NCI-H2081 (cell line): ENCODE measurements around the gene PARVB.

Source experiments
- DNase-seq, 2 experiments: peaks; one replicate each; lab custom pipeline; 2025; lab: John Stamatoyannopoulos, UW

The PARVB gene

GRCh38 chr22:44089717-44090570, 65.8 kb downstream of the PARVB start:
- DNase-seq: no peak

GRCh38 chr22:44090571-44090905, 66.4 kb downstream of the PARVB start:
- DNase-seq: no peak

- DNase-seq: no peak
Measured at GRCh38 chr22:44091021-44091721, 67.1 kb downstream of the PARVB start.

GRCh38 chr22:44091751-44092150, 67.6 kb downstream of the PARVB start:
- no peak for DNase-seq

- DNase-seq: no peak
Measured at GRCh38 chr22:44092636-44093220, 68.6 kb downstream of the PARVB start.

- no peak for DNase-seq
Measured at GRCh38 chr22:44093791-44094190, 69.7 kb downstream of the PARVB start.

GRCh38 chr22:44094751-44095302, 70.7 kb downstream of the PARVB start:
- DNase-seq: no peak

GRCh38 chr22:44096736-44097135, 72.6 kb downstream of the PARVB start:
- no peak for DNase-seq

GRCh38 chr22:44097263-44098020, 73.3 kb downstream of the PARVB start:
- no peak for DNase-seq

GRCh38 chr22:44098021-44098739, 74.1 kb downstream of the PARVB start:
- no peak for DNase-seq

GRCh38 chr22:44098966-44099530, 74.9 kb downstream of the PARVB start:
- DNase-seq: no peak

- no peak for DNase-seq
Measured at GRCh38 chr22:44099696-44100095, 75.6 kb downstream of the PARVB start.

GRCh38 chr22:44100411-44100810, 76.3 kb downstream of the PARVB start:
- DNase-seq: no peak

GRCh38 chr22:44102121-44102520, 78.0 kb downstream of the PARVB start:
- no peak for DNase-seq

- no peak for DNase-seq
Measured at GRCh38 chr22:44102856-44103255, 78.8 kb downstream of the PARVB start.

GRCh38 chr22:44103735-44104480, 79.8 kb downstream of the PARVB start:
- DNase-seq: no peak

GRCh38 chr22:44107340-44107739, 83.2 kb downstream of the PARVB start:
- no peak for DNase-seq

- no peak for DNase-seq
Measured at GRCh38 chr22:44108076-44108475, 84.0 kb downstream of the PARVB start.

- DNase-seq: no peak
Measured at GRCh38 chr22:44108806-44109385, 84.8 kb downstream of the PARVB start.

- no peak for DNase-seq
Measured at GRCh38 chr22:44109416-44109815, 85.3 kb downstream of the PARVB start.
